Measurements from ENCODE around the gene IRS4.
A peak's percentile ranks its signal among the peaks of the same experiment; 100 is the strongest.

IRS4 gene

DNA sequence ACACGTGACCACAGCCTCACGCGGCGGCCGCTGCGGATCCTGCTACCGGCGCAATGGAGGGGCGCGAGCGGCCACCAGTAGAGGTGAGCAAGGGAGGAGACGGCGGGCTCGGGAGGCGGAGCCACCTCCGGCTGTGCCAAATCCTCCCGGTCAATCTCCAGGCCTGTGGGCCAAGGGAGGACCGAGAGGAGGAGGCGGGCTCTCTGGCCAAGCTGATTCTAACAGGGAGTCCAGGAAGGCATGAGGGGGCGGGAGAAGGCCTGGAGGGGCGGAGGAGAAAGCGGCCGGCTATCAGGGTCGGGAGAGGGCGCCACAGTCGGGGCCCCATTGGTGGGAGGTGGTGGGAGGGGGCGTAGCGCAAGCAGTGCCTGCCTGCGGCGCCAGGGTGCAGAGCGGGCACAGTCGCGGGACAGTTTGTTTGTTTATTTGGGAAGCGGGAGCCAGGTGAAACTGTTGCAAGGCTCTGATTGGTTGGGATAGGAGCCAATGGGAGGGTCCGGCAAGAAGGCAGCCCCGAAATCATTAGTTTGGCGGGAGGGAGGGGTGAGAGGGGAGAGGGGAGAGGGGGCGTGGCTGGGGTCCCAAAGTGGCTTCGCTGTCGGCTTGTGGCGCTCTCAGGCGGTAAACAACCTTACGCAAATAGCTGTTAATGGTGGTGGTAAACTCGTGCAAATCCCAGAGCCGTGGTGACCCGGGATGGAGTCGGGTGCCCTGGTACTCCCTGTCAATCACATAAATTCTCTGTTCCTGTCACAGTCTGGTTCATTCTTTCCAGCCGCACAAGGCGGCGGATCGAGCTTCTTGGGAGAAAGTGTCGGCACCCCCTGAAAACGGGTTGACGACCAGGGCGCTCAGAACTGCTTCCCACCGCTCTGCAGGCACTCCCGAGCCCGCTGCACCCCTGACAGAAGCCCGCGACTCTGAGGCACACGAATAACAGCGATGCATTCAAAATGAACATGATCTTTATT is at the start of gene IRS4:
Gene IRS4, minus strand, starts transcription at position 55 of the 971 bp plus-strand sequence.
- peak; percentile 2 to 10 for DNase-seq (ENCODE audit: low read depth in 2 of 2)
- peak within 1 kb of the TSS; percentile 36 to 53 for H3K4me3 ChIP-seq (replicated peaks in 1 of 2; ENCODE audit: low read depth in 2 of 2, low read length in 2 of 2)
- TF ChIP-seq, protein P1, sequence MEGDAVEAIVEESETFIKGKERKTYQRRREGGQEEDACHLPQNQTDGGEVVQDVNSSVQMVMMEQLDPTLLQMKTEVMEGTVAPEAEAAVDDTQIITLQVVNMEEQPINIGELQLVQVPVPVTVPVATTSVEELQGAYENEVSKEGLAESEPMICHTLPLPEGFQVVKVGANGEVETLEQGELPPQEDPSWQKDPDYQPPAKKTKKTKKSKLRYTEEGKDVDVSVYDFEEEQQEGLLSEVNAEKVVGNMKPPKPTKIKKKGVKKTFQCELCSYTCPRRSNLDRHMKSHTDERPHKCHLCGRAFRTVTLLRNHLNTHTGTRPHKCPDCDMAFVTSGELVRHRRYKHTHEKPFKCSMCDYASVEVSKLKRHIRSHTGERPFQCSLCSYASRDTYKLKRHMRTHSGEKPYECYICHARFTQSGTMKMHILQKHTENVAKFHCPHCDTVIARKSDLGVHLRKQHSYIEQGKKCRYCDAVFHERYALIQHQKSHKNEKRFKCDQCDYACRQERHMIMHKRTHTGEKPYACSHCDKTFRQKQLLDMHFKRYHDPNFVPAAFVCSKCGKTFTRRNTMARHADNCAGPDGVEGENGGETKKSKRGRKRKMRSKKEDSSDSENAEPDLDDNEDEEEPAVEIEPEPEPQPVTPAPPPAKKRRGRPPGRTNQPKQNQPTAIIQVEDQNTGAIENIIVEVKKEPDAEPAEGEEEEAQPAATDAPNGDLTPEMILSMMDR (IDR thresholded peaks at IDR 0.05; ENCODE audit: low read depth, low read length), result no peak

DNA sequence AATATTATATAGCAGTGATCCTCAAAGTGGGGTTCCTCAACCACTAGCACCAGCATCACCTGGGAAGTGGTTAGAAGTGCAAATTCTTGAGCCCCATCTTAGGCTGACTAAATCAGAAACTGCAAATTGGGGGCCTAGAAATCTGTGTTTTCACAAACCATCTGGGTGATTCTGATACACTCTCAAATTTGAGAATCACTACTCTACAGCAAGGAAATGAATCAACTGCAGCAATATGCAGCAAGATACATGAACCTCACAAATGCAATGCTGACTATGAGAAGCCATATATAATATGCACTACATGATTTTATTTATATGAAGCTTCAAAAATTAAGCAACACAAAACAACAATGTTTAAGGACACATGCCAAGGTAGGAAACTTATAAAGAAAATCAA is 36.2 kb upstream of the IRS4 start:
- no peak for DNase-seq (ENCODE audit: low read depth in 2 of 2)
- H3K4me3 ChIP-seq (replicated peaks in 1 of 2; ENCODE audit: low read depth in 2 of 2, low read length in 2 of 2), result no peak overlapping the region
- TF ChIP-seq, protein P1 (IDR thresholded peaks at IDR 0.05; ENCODE audit: low read depth, low read length), result no peak

DNA sequence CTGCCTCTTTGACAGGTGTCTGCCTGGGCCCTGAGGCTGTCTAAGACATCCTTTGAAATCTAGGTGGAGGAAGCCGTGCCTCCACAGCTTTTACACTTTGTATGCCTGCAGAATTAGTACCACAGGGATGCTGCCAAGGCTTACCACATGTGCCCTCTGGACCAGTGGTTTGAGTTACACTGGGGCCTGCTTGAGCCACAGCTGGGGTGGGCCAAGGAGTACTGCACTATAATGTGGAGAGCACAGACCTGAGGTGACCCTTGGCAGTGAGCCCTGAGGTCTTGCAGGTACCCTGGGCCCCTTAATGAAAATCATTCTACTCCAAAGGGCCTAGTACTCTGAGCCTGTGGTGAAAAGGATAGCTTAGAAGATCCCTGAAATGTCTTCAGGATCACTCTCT is 27.2 kb upstream of the IRS4 start:
- H3K4me3 ChIP-seq (replicated peaks in 1 of 2; ENCODE audit: low read depth in 2 of 2, low read length in 2 of 2), result no peak overlapping the region
- no peak for DNase-seq (ENCODE audit: low read depth in 2 of 2)
- TF ChIP-seq, protein P1 (IDR thresholded peaks at IDR 0.05; ENCODE audit: low read depth, low read length), result no peak

DNA sequence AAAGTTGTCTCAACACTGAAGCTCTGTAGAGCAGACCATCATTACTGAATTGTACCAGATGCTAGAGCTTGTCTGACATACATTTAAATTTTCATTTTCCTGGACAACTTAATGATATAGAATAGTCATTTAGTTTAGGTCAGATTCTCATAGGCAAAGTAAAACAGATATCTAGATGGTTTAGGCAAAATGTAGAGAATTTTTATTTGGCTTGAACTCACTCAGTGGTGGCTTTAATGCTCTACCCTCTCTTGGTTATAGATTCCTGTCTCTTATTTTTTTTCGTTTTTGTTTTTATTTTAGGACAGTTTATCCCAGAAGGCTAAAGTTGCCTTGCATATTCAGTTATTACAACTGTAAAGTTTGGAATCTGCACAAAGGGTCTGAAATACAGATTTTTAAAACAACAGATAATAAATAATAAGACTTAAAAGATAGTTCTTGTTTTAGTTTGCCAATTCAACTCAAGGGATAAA is 4.0 kb upstream of the IRS4 start:
- no peak overlapping the region for H3K4me3 ChIP-seq (replicated peaks in 1 of 2; ENCODE audit: low read depth in 2 of 2, low read length in 2 of 2)
- TF ChIP-seq, protein P1 (IDR thresholded peaks at IDR 0.05; ENCODE audit: low read depth, low read length), result no peak
- DNase-seq (ENCODE audit: low read depth in 2 of 2), result no peak

DNA sequence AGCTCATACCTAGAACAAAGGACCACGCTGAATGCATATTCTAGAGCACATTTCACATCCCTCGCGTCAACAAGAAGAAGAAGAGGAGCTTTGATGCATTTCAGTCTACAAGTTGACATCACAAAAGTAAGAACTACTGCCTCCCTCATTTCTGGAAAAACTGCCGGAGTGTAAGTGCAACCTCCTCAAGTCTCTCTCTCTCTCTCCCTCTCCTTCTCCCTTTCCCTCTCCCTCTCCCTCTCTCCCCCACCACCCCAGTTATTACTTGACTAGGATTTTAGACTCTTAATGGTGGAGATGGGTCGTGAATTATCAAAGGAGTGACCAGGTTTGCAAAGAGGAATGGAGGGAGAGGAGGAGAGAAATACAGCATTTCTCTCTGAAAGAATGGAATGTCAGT is 1.4 kb upstream of the IRS4 start:
- TF ChIP-seq, protein P1 (IDR thresholded peaks at IDR 0.05; ENCODE audit: low read depth, low read length), result no peak
- DNase-seq (ENCODE audit: low read depth in 2 of 2), result no peak
- H3K4me3 ChIP-seq (replicated peaks in 1 of 2; ENCODE audit: low read depth in 2 of 2, low read length in 2 of 2), result no peak overlapping the region

DNA sequence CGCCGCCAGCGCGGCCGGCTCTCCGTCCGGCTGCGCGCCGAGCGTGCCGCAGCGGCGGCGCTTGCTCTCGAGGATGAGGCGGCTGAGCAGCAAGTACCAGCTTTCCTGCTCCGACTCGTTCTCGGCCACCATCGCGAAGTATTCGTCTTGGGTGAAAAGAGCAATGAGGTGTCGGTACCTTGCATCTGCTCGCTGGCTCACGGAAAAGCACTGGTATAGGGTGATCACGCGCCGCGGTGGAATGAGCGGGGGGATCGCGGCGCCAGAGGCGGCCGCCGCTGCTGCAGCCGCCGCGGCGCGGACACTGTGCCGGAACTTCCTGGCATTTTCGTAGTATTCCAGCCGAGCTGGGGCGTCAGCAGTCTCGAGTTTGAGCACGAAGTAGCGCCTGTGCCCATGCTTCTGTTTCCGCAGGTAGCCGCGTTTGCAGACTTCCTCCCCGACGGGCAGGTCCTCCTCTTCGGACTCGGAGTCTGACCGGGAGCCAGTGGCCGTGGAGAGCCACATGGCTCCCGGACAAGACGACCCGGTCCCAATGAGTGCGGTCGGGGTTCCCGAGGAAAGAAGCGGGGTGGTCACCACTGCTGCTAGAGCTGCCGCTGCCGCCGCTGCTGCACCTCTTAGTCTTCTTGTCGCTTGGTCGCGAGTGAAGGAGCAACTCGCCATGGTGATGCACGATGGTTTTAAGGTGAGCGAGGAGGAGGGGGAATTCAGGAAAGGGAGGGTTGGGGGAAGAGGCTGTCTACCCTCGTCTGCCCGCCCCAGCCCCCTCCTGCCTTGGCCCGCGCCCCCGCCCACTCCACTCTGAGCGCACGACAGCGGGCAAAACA is 469 bp downstream of the IRS4 start:
- TF ChIP-seq, protein P1 (IDR thresholded peaks at IDR 0.05; ENCODE audit: low read depth, low read length), result no peak
- DNase-seq (ENCODE audit: low read depth in 2 of 2), result peak; percentile 2 to 5
- H3K4me3 ChIP-seq (replicated peaks in 1 of 2; ENCODE audit: low read depth in 2 of 2, low read length in 2 of 2), result peak overlapping the region; percentile 36 to 53
